ENCODE results near the gene ZNF512.

- no peak for TF ChIP-seq CTCF (conservative IDR thresholded peaks at IDR 0.05; ENCODE audit: low read length)
- no peak for TF ChIP-seq EZH2phosphoT487 (IDR thresholded peaks at IDR 0.05; ENCODE audit: borderline replicate concordance)
Observed at GRCh38 chr2:27545348-27546141, 37.3 kb upstream of the ZNF512 start.
